Natural killer cell (primary cell): ENCODE measurements around the gene FBXL16. TPM values are rescaled to one million over a fixed set of nuclear protein-coding genes. Genes with fewer than 3 reads are reported as not detected.
A peak's percentile ranks its signal among the peaks of the same experiment; 100 is the strongest.

Source experiments
- ATAC-seq, 3 donors: fragments of 150-1000 bp in 2 of 3; fragments of 200-7000 bp in 1 of 3; cut with Tn5 transposase; 1 replicate in 1 of 3; 2 replicates in 2 of 3; pipeline ENCODE4 v1.10.0; 2021; ENCODE audit warnings: mild to moderate bottlenecking in 2 of 3, moderate library complexity in 2 of 3
- DNase-seq, 2 donors: peaks; one replicate each; pipeline versions ENCODE4 v3.0.0 to v3.0.0-alpha.2; 2013 to 2021; ENCODE audit warnings: mixed read lengths in 1 of 2
- H3K27ac ChIP-seq: one replicate; pipeline ENCODE4 v1.5.1; 2013; ENCODE audit warnings: mild to moderate bottlenecking, low read length
- H3K27me3 ChIP-seq: one replicate; pipeline ENCODE4 v1.6.1; 2013; ENCODE audit warnings: low read length; ENCODE audit not compliant: control insufficient read depth, insufficient read depth
- H3K36me3 ChIP-seq: one replicate; pipeline ENCODE4 v1.6.1; 2013; ENCODE audit warnings: low read length; ENCODE audit not compliant: control insufficient read depth, insufficient read depth
- H3K4me1 ChIP-seq: one replicate; pipeline ENCODE4 v1.6.1; 2013; ENCODE audit warnings: low read length; ENCODE audit not compliant: control insufficient read depth, insufficient read depth
- H3K4me3 ChIP-seq: one replicate; pipeline ENCODE4 v1.5.1; 2013; ENCODE audit warnings: low read length
- H3K9me3 ChIP-seq: one replicate; pipeline ENCODE4 v1.6.1; 2013; ENCODE audit warnings: low read length; ENCODE audit not compliant: control insufficient read depth, insufficient read depth
- H3K27ac Mint-ChIP-seq, 2 donors: one replicate each; pipeline ENCODE4 v1.8.0; 2022; ENCODE audit warnings: mild to moderate bottlenecking in 2 of 2, mixed read lengths in 2 of 2, moderate library complexity in 1 of 2
- H3K27me3 Mint-ChIP-seq, 2 donors: one replicate each; pipeline ENCODE4 v1.8.0; 2022; ENCODE audit warnings: low read depth in 2 of 2, mixed read lengths in 2 of 2
- H3K36me3 Mint-ChIP-seq: one replicate; pipeline ENCODE4 v1.8.0; 2022; ENCODE audit warnings: mixed read lengths
- H3K4me1 Mint-ChIP-seq, 2 donors: one replicate each; pipeline ENCODE4 v1.8.0; 2022; ENCODE audit warnings: mixed read lengths in 2 of 2
- H3K4me3 Mint-ChIP-seq: one replicate; pipeline ENCODE4 v1.8.0; 2022; ENCODE audit warnings: mild to moderate bottlenecking, moderate library complexity, mixed read lengths
- H3K9me3 Mint-ChIP-seq, 2 donors: one replicate each; pipeline ENCODE4 v1.8.0; 2022; ENCODE audit warnings: mixed read lengths in 2 of 2
- WGBS: methylation state at CpG from one replicate; pipeline ENCODE4 v1.1.7; 2013; ENCODE audit warnings: missing lambda C conversion rate; ENCODE audit not compliant: insufficient coverage; 5-methylcytosine and 5-hydroxymethylcytosine counted together
- intact Hi-C: fragments of 100-400 bp; cut with micrococcal nuclease; formaldehyde crosslinking; loops from one replicate; pipeline ENCODE4 v1.14.2; 2022
- total RNA-seq, 4 donors: library from RNA; stranded (reverse); fragments of 120-200 nt in 1 of 4; gene quantifications; one replicate each; pipeline versions ENCODE4 v1.2.3 to v1.2.4, GENCODE V29; 2013 to 2022
- TF ChIP-seq, protein P1 (sequence below): fragments of 200-600 bp; IDR thresholded peaks from one replicate; pipeline ENCODE4 v1.8.0; 2022; ENCODE audit warnings: antibody characterized with exemption

Gene FBXL16
- total RNA-seq, 3 donors from 2014 or later (not counting 1 experiment from before 2014, with no cell fraction given), result 0.48 to 0.79 TPM; not detected in 1

- Mint-ChIP-seq H3K9me3 (no peaks in the 10 kb centered on the region), H3K36me3 (no peaks in the 10 kb centered on the region), H3K27me3 (no peaks in the 10 kb centered on the region), H3K4me1 (peaks cover 0 to 23% of the 10 kb centered on the region in 2 donors), H3K27ac (peak overlapping the region; percentile 34 to 44), H3K4me3 (peak overlapping the region; percentile 82)
- TF ChIP-seq, protein P1, sequence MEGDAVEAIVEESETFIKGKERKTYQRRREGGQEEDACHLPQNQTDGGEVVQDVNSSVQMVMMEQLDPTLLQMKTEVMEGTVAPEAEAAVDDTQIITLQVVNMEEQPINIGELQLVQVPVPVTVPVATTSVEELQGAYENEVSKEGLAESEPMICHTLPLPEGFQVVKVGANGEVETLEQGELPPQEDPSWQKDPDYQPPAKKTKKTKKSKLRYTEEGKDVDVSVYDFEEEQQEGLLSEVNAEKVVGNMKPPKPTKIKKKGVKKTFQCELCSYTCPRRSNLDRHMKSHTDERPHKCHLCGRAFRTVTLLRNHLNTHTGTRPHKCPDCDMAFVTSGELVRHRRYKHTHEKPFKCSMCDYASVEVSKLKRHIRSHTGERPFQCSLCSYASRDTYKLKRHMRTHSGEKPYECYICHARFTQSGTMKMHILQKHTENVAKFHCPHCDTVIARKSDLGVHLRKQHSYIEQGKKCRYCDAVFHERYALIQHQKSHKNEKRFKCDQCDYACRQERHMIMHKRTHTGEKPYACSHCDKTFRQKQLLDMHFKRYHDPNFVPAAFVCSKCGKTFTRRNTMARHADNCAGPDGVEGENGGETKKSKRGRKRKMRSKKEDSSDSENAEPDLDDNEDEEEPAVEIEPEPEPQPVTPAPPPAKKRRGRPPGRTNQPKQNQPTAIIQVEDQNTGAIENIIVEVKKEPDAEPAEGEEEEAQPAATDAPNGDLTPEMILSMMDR, result no peak
- 66% methylated on average over 51 of the region's 51 CpGs for WGBS
- Histone ChIP-seq H3K27me3 (no peaks in the 10 kb centered on the region), H3K4me1 (peaks cover 47% of the 10 kb centered on the region), H3K4me3 (peak overlapping the region; percentile 14), H3K36me3 (no peaks in the 10 kb centered on the region), H3K9me3 (no peaks in the 10 kb centered on the region), H3K27ac (peak overlapping the region; percentile 36)
- DNase-seq (peak in 1 of 2 donors; percentile 71), ATAC-seq (no peak)
- intact Hi-C loops, result no loop called here
Observed at GRCh38 chr16:721765-722540, 16.4 kb upstream of the FBXL16 start.

DNA sequence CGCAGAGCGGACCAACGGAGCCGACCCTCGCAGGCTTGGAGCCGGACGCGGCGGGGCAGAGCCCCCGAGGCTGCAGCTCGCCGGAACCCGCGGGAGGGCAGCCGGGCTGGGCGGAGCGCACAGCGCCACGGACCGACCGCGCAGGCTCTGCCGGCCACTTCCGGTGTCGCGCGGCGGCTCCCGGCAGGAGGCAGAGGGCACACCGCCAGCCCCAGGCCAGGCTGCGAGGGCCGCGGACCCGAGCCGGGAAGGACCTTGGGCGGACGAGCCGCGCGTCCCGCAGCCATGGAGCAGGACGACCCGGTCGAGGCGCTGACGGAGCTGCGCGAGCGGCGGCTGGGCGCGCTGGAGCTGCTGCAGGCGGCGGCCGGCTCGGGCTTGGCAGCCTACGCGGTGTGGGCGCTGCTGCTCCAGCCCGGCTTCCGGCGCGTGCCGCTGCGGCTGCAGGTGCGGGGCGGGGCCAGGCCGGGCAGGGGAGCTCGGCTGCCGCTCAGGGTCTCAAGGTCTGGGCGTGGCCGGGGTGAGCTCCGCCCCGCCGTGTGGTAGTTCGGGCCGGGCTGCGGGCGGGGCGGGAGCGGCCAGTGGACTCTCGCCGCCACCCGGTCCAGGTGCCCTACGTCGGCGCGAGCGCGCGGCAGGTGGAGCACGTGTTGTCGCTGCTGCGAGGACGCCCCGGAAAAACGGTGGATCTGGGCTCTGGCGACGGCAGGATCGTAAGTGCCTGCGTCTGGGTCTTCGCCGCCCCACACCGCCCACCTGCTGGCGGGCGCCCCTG, 15.6 kb upstream of the FBXL16 start, which contains the start of gene ANTKMT:
Gene ANTKMT, plus strand, starts transcription at position 157 of the 775 bp plus-strand sequence. Its CDS starts 129 bp downstream, at position 286.
- peaks cover 6% of the 10 kb centered on the region for H3K27me3 ChIP-seq
- H3K9me3 ChIP-seq, result no peaks in the 10 kb centered on the region
- H3K27ac ChIP-seq, result peak within 1 kb of the TSS; percentile 65
- peak; percentile 76 to 86 for DNase-seq
- peak; percentile 79 to 82 (median 80) for ATAC-seq
- Mint-ChIP-seq H3K27me3 (no peaks in the 10 kb centered on the region), H3K9me3 (no peaks in the 10 kb centered on the region), H3K4me1 (peaks cover 0 to 24% of the 10 kb centered on the region in 2 donors), H3K27ac (peak within 1 kb of the TSS; percentile 69 to 80), H3K4me3 (peak within 1 kb of the TSS; percentile 87), H3K36me3 (no peaks in the 10 kb centered on the region)
- 3% methylated on average over 106 of the region's 106 CpGs for WGBS
- intact Hi-C loops, result no loop called here
- H3K36me3 ChIP-seq, result no peaks in the 10 kb centered on the region
- H3K4me1 ChIP-seq, result peaks cover 45% of the 10 kb centered on the region
- TF ChIP-seq, protein P1, result no peak
- H3K4me3 ChIP-seq, result peak within 1 kb of the TSS; percentile 69

GRCh38 chr16:720447-720989, 14.9 kb upstream of the FBXL16 start:
- H3K9me3 Mint-ChIP-seq, result no peaks in the 10 kb centered on the region
- H3K27me3 Mint-ChIP-seq, result no peaks in the 10 kb centered on the region
- intact Hi-C loops, result no loop called here
- H3K9me3 ChIP-seq, result no peaks in the 10 kb centered on the region
- no peaks in the 10 kb centered on the region for H3K36me3 ChIP-seq
- ATAC-seq (peak; percentile 23 to 40 (median 29)), DNase-seq (peak in 1 of 2 donors; percentile 73)
- H3K4me1 Mint-ChIP-seq, result peaks cover 0 to 28% of the 10 kb centered on the region in 2 donors
- H3K4me3 Mint-ChIP-seq, result peak overlapping the region; percentile 87
- H3K27me3 ChIP-seq, result peaks cover 10% of the 10 kb centered on the region
- peak overlapping the region; percentile 65 for H3K27ac ChIP-seq
- no peaks in the 10 kb centered on the region for H3K36me3 Mint-ChIP-seq
- peak overlapping the region; percentile 69 to 80 for H3K27ac Mint-ChIP-seq
- WGBS, result 0% methylated on average over 37 of the region's 38 CpGs
- H3K4me3 ChIP-seq, result peak overlapping the region; percentile 69
- H3K4me1 ChIP-seq, result peaks cover 44% of the 10 kb centered on the region
- TF ChIP-seq, protein P1, result no peak
